Measurements from ENCODE around the gene MFSD1. TPM values are rescaled to one million over a fixed set of nuclear protein-coding genes. Genes with fewer than 3 reads are reported as not detected.
A peak's percentile ranks its signal among the peaks of the same experiment; 100 is the strongest.

Gene MFSD1
- total RNA-seq, 1 experiment from 2014 or later = 58.7 TPM

DNA sequence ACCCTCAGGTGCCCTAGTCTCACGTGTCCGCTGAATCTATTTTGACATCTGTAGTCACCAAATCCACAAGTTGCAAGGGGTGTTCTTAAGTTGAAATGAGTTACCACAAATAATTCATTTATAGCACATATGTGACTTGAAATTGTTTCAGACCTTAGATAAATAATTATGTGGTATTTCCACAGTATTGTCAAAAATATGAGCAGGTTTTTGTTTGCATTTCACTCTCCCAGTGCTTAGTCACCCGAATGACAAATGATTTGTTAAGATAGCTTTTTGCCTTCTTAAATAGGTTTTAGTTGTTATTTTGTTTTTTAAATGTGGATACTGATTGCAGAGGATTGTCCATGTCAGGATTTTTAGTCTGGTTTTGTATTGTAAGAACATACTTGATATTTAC is 2.6 kb downstream of the MFSD1 start:
- DNase-seq (ENCODE audit: low spot score) = no peak
- in situ Hi-C loops (cut with HindIII; ENCODE audit: low sequenced_read_pairs) = loop anchor here (10.0 kb wide), 1 partner anchor 90 kb away; no protein-coding TSS in a partner anchor

DNA sequence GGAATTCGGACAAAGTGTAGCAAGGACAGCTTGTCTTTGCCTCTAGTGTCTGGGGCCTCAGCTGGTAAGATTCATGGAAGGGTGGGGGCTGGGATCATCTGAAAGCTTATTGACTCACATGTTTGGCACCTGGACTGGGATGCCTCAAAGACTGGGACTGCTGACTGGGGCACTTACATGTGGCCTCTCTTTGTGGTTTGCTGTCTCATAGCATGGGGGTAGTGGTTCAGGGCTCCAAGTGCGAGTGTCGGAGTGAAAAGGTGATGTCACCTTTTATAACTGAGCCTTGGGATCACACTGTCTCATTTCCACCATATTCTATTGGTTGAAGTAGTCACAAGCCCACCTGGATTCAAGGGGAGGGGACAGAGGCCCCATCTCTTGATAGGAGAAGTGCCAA is 6.8 kb downstream of the MFSD1 start:
- DNase-seq (ENCODE audit: low spot score) = no peak
- in situ Hi-C loops (cut with HindIII; ENCODE audit: low sequenced_read_pairs) = loop anchor here (10.0 kb wide), 1 partner anchor 94 kb away; no protein-coding TSS in a partner anchor

DNA sequence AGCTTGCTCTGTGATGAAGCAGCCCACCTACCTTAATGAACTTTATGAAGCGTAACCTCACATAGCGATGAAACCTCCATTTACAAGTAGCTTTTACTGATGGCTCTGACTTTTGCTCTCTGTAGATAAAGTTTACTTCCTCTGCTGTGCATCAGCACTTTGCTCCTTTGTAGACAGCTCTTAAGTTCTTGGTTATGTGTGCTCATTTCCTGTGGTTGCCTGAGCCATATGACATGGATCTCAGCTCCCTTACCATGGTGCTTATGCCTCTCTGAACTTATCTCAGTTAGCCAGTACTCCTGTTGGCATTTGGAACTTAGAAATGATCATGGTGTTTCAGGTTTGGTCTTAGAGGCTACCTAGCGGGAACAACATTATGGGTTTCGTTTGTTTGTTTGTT is 7.8 kb downstream of the MFSD1 start:
- DNase-seq (ENCODE audit: low spot score) = no peak
- in situ Hi-C loops (cut with HindIII; ENCODE audit: low sequenced_read_pairs) = loop anchor here (10.0 kb wide), 1 partner anchor 95 kb away; no protein-coding TSS in a partner anchor

DNA sequence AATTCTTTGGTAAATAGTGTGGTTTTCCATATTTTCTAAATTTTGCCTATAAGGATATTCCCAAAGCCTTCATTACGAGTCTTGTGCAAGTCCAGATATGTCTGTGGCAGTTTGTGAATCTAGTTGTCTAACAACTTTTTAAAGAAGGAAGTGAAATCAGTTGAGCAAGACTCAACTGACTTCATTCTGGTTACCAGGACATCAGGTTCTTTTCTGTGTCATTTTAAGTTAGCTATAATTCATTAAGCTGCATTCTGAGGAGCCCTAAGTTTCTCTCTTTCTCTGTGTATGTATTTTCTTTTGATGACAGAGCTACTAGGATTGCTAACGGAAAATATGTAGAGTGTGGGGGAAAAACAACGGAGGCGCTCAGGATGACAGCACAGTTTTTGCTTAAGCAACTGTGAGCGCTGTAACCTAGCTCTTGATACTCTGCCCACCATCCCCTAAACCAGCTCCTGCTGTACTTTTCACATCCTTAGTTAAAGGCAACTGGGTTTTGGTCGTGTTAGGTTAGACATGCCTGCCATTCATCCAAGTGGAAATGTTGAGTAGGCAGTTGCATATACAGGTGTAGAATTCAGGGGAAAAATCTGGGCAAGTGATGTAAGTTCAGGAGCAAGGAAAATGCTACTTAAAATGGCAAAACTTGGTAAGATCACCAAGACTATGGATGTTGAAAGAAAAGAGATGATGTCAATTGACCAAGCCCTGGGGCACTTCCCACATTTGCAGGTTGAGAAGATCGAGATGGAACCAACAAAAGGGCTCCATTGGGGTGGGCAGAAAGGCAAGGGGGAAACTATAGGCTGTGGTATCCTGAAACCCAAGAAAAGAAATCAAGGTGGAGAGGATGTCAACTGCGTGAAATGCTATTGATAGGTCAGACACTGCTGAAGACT is 9.2 kb downstream of the MFSD1 start:
- in situ Hi-C loops (cut with HindIII; ENCODE audit: low sequenced_read_pairs) = no loop called here
- no peak for DNase-seq (ENCODE audit: low spot score)

DNA sequence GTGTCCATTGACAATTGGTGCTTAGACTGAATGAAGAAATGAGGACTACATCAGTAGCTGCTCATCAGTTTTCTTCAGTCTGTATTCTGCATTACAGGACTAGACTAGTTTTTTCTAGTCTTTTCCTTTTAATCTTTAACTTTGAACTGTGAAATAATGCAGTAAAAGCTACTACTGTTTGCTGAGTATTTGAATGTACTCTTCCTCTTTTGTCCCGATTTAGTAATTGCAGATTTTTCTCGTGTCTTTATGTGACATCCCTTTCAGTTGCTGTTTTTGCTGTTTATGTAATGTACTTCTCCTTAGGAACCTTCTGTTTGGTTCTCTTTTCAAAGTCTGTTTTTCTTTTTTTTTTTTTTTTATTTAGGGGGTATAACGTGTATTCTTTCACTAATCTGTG is 17.4 kb downstream of the MFSD1 start:
- in situ Hi-C loops (cut with HindIII; ENCODE audit: low sequenced_read_pairs) = no loop called here
- DNase-seq (ENCODE audit: low spot score) = no peak

DNA sequence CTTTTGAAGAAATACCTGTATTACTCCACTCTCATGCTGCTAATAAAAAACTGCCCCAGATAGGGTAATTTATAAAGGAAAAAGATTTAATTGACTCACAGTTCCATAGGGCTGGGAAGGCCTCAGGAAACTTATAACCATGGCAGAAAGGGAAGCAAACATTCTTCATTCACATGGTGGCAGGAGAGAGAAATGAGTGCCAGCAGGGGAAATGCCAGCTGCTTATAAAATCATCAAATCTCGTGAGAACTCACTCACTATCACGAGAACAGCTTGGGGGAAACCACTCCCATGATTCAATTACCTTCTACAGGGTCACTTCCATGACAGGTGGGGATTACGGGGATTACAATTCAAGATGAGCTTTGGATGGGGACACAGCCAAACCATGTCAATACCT is 18.7 kb downstream of the MFSD1 start:
- no peak for DNase-seq (ENCODE audit: low spot score)
- in situ Hi-C loops (cut with HindIII; ENCODE audit: low sequenced_read_pairs) = no loop called here

DNA sequence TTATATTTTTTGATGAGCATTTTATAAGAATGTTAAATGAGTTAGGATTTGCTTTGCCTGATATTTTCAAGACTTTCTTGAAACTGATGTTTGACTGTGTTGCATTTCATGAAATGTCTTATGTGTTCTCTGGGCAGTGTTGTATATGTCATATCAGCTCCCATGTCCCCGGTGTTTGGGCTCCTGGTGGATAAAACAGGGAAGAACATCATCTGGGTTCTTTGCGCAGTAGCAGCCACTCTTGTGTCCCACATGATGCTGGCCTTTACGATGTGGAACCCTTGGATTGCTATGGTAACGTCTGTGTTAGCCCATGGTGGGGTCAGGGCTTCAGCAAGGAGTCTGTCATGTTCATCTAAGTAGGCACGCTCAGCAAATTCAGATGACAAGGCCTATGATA is 20.0 kb downstream of the MFSD1 start:
- no peak for DNase-seq (ENCODE audit: low spot score)
- in situ Hi-C loops (cut with HindIII; ENCODE audit: low sequenced_read_pairs) = no loop called here

DNA sequence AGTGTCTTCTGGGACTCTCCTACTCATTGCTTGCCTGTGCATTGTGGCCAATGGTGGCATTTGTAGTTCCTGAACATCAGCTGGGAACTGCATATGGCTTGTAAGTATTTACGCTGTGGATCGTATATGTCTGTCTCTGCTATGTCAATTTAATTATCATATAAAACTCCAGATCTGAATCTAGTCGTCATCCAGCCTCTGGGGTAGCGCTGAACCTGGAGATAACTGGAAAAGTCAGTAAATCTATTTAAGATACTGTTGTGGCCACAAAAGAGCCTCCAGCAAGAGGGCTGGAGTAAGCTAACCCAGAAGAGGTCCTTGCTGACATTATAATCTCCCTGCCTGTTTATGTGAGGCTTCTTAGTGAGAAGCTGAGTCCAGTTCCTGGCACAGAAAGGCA is 21.6 kb downstream of the MFSD1 start:
- DNase-seq (ENCODE audit: low spot score) = no peak

DNA sequence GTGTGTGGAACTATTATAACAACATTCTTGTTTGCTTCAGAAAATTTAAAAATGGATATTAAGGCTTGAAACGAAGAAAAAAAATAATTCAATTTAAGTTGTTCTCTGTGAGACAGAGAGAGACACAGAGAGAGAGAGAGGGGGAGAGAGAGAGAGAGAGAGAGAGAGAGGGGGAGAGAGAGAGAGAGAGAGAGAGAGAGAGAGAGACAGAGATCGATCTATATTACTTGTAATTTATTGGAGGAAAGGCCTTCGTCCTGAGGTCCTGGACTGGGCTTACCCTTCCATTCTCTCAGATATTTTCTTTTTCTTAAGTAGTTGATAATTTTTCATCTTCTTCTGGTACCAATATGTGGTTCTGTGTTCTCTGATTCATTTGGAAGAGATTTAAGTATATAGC is 25.9 kb downstream of the MFSD1 start:
- no peak for DNase-seq (ENCODE audit: low spot score)
- in situ Hi-C loops (cut with HindIII; ENCODE audit: low sequenced_read_pairs) = no loop called here

More for the DNA sequence above, 21.6 kb downstream of the MFSD1 start:
- in situ Hi-C loops (cut with HindIII; ENCODE audit: low sequenced_read_pairs) = no loop called here

DNA sequence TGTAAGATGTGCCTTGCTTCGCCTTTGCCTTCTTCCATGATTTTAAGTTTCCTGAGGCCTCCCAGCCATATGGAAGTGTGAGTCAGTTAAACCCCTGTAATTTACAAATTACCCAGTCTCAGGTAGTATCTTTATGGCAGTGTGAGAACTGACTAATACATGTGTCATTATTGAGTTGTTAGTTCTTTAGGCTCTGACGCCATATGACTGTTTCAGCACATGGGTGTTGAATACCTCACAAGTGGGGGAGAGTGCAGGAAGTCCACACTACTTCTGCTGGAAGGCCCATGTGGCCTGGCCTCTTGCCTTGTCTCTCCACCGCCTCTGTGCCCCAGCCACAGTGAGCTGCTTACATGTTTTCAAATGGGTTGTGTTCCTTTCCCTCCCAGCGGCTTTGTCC is 28.5 kb downstream of the MFSD1 start:
- in situ Hi-C loops (cut with HindIII; ENCODE audit: low sequenced_read_pairs) = no loop called here
- no peak for DNase-seq (ENCODE audit: low spot score)

DNA sequence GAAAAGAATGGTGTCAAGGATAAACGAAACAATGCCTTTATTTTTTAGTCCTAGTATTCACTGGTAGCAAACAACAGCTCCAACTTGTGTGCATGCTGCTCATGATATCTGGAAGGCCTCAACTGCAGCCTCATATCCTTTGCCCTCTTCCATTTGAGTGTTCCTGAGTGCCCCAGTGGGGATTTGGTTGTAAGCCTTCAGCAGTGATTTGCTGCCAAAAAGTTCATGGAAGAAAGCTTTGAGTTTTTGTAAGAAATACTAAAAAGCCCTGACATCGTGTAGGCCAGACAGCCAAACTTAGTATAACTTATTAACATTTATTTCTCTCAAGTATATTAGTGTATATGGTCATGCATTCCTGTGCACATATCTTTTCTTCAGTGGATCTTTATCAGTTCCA is 30.0 kb downstream of the MFSD1 start:
- no peak for DNase-seq (ENCODE audit: low spot score)
- in situ Hi-C loops (cut with HindIII; ENCODE audit: low sequenced_read_pairs) = no loop called here

DNA sequence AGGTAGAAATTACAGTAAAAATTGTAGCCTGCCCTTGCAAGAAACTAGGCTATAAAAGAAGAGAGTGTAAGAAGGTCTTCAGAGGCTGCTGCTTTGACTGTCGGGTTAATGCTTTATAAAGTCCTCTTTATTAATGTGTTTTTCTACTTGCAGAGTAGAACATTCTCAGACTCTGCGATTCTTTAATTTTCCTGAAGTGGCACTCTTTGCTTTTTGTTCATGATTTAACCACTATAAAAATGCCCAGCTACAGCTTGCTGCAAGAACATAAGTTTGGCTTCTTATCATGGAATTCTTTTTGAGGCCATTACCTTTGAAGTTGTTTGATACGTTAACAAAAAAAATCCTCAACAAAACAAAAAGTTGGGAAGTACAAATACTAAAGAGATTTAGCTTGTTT is 33.8 kb downstream of the MFSD1 start:
- DNase-seq (ENCODE audit: low spot score) = no peak
- in situ Hi-C loops (cut with HindIII; ENCODE audit: low sequenced_read_pairs) = no loop called here

DNA sequence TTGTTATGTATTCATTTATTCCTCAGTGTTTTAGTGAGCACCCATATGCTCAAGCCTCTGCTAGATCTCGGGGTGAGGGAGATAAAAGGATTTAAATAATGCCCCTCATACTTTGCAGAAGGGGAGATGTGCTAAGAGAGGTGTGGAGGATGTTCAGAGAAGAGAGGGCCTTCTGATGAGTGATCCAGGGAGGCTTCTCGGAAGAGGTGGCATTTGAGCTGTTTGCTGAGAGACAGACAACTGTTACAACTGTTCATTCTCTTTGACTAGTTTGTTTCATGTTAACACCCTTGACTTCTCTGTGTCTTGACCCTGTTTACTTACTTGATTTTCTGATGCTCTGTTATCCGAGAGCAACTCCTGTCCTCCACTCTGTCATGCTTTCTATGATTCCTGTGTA is 34.5 kb downstream of the MFSD1 start:
- in situ Hi-C loops (cut with HindIII; ENCODE audit: low sequenced_read_pairs) = no loop called here
- DNase-seq (ENCODE audit: low spot score) = no peak

DNA sequence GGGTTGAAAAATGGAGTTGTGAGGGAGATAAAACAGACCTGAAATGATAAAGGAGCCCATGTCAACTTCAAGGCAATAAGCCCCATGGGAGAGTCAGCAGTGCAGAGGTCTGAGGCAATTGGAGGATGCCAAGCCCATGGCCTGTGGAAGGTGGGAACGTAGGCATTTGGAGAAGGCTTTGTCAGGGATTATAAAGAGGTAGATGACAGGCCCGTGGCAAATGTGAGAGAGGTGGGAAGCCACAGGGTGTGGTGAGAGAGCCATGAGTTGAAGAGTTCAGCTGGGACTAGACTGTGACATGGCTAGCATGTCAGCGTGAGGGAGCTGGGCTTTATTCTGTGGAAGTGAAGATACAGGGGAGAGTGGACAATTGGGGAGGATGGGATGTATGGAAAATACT is 35.4 kb downstream of the MFSD1 start:
- in situ Hi-C loops (cut with HindIII; ENCODE audit: low sequenced_read_pairs) = no loop called here
- no peak for DNase-seq (ENCODE audit: low spot score)

DNA sequence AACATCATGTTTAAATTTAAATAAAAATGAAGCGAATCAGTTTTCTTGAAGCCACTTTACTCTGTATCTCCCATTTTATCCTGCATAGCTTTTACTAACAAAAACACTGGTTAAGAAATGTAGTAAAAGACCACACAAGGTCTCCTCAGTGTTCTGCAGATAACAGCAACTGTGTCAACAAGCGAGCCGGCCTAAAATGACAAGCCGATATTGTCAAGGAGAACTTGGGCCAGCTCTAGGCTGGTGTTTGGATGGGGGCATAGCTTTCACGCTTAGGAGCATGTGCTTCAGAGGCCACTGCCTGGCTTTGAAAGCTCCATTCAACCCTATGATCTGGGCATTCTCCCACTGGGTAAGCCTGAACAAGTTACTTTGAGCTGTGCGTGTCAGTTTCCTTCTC is 38.1 kb downstream of the MFSD1 start:
- in situ Hi-C loops (cut with HindIII; ENCODE audit: low sequenced_read_pairs) = no loop called here
- DNase-seq (ENCODE audit: low spot score) = no peak

DNA sequence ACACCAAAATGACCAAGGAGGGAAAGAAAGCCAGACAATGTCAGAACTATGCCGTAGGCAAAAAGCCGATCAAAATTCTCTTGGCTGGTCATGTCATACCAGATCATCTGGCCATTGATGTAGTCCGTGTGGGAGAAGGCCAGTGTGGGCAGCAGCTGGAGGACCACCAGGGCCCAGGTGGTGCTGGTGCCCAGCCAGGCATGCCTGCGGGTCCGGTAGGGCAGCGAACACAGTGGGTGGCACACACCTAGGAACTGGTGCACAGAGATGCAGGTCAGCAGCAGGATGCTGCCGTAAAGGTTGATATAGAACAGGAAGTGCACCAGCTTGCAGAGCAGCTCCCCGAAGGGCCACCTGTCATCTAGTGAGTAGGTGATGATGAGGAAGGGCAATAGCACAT is 39.5 kb downstream of the MFSD1 start:
- in situ Hi-C loops (cut with HindIII; ENCODE audit: low sequenced_read_pairs) = no loop called here
- DNase-seq (ENCODE audit: low spot score) = no peak

DNA sequence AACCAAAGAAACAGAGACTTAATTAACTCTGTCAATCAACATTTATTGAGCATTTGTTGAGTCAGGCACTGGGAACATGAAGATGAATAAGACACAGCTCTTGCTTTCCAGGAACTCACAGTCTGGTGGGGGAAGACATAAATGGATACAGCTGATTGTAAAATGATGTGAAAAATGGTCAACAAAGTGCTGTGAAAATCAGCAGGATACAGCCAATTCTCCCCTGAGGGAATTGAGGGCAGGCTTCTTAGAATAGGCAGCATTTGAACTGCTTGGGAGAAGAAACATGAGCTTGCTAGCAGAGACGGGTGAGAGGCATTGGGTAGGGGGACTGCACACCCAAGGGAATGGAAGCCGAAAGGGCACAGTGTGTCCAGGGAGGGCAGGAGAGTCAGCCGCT is 41.1 kb downstream of the MFSD1 start:
- in situ Hi-C loops (cut with HindIII; ENCODE audit: low sequenced_read_pairs) = no loop called here
- no peak for DNase-seq (ENCODE audit: low spot score)

DNA sequence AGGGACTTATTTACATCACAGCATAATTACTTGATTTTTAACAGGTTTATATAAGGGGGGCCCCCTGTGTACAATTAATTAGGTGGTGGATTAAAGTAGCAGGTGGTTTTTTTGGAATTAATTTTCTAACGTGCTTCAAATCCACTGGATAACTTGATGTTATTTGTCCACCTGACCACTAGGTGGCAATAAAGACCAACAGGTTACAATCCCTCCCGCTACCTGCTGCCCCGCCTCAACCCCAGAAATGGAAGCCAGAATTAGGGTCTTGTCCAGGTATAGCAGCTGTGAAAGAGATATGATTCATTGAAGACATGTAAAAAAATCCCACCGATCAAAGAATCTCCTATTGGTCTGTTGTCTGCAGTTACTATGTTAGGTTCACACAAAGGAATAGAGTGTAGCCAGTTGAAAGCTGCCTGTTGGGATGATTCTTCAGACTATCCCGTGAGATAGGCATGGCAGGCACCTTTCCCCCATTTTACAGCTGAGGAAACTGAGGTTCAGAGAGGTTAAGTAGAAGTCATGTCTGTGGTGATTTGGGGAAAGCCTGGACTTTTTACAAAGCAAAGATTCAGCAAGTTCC is 44.0 kb downstream of the MFSD1 start:
- in situ Hi-C loops (cut with HindIII; ENCODE audit: low sequenced_read_pairs) = no loop called here

DNA sequence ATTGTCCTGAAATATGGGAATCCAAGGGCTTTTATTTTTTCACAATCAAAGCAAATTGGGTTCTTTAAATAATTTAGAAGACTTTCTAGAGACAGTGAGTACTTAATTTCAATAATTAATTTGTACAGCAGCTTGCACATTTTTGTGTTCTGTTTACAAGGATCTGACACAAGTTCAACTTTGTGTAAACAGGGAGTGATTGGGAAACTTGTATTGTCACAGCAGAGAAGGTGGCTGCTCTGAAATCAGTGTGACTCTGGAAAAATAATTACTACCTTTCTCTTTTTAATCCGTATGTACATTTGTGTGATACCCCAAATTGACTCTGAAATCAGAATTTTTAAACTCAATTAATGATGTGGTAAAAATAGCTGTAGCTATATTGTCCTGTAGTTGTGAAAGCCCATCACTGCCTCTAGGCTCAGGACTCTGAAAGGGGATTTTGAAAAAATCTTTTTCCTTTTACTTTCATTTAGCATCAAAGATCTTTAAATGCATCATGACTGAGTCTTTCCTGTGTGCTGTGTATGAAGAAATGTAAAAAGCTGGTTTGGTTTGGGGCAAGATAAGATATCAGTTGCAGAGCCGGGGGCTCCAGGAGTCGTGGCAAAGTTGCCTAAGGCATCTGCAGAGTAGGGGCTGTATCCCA is 45.1 kb downstream of the MFSD1 start:
- DNase-seq (ENCODE audit: low spot score) = no peak
- in situ Hi-C loops (cut with HindIII; ENCODE audit: low sequenced_read_pairs) = no loop called here

More for the DNA sequence above, 44.0 kb downstream of the MFSD1 start:
- peak; percentile 62 for DNase-seq (ENCODE audit: low spot score)

DNA sequence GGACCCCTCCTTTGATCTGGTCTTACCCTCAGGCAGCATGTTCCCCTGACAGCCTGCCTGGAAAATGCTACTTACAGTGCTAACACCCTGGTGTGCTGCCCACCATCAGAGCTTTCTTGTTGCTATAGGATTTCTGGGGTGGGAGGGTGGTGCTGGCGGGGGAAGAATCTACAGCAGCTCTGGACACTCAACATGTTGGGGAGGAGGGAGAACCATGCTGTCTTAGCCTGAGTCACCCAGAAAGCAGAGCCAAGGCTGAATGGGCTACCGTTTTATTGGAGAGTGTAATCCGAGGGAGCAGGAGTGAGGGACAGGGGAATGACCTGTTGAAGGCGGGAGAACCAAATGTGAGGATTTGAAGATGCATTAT is 45.6 kb downstream of the MFSD1 start:
- in situ Hi-C loops (cut with HindIII; ENCODE audit: low sequenced_read_pairs) = no loop called here
- no peak for DNase-seq (ENCODE audit: low spot score)
